A549 (cell line): ENCODE results near the gene PON2.

ENCODE experiments used
- CTCF ChIP-seq: fragments of >200 bp; sonication (Bioruptor Twin); formaldehyde crosslinking; IDR thresholded peaks from 3 replicates; pipeline ENCODE4 v1.5.1; 2016
- EP300 ChIP-seq, 2 experiments: fragments of >200 bp; sonication (Bioruptor Twin); formaldehyde crosslinking; IDR thresholded peaks; 2 replicates in 1 of 2; 3 replicates in 1 of 2; pipeline ENCODE4 v1.6.1; 2016 to 2017
- ESRRA ChIP-seq: fragments of 150-350 bp; IDR thresholded peaks from 2 replicates; pipeline ENCODE4 v1.6.1; 2014; ENCODE audit warnings: mild to moderate bottlenecking, low read length, borderline replicate concordance

- TF ChIP-seq CTCF (no peak), EP300 (IDR thresholded peaks at IDR 0.05) (no peak), ESRRA (no peak)
Observed at GRCh38 chr7:95373323-95373722, 61.5 kb downstream of the PON2 start.
